K562 (cell line): Measurements from ENCODE around the gene TEKT4.

Source experiments
- TAF1 ChIP-seq: IDR thresholded peaks from 2 replicates; pipeline ENCODE4 v1.6.1; 2011; ENCODE audit warnings: mild to moderate bottlenecking, low read length, moderate library complexity; ENCODE audit not compliant: insufficient read depth, control insufficient read depth, severe bottlenecking; ENCODE audit errors: extremely low read depth
- TF ChIP-seq, protein P1 (sequence below), 2 experiments: fragments of 450-650 bp; IDR thresholded peaks; 2 replicates each; pipeline ENCODE4 v1.6.1; 2016; ENCODE audit warnings: mild to moderate bottlenecking in 2 of 2, borderline replicate concordance in 1 of 2, low read depth in 1 of 2, moderate library complexity in 1 of 2

GRCh38 chr2:94875064-94875819 lies 4.0 kb downstream of the TEKT4 start:
- TF ChIP-seq, protein P1, sequence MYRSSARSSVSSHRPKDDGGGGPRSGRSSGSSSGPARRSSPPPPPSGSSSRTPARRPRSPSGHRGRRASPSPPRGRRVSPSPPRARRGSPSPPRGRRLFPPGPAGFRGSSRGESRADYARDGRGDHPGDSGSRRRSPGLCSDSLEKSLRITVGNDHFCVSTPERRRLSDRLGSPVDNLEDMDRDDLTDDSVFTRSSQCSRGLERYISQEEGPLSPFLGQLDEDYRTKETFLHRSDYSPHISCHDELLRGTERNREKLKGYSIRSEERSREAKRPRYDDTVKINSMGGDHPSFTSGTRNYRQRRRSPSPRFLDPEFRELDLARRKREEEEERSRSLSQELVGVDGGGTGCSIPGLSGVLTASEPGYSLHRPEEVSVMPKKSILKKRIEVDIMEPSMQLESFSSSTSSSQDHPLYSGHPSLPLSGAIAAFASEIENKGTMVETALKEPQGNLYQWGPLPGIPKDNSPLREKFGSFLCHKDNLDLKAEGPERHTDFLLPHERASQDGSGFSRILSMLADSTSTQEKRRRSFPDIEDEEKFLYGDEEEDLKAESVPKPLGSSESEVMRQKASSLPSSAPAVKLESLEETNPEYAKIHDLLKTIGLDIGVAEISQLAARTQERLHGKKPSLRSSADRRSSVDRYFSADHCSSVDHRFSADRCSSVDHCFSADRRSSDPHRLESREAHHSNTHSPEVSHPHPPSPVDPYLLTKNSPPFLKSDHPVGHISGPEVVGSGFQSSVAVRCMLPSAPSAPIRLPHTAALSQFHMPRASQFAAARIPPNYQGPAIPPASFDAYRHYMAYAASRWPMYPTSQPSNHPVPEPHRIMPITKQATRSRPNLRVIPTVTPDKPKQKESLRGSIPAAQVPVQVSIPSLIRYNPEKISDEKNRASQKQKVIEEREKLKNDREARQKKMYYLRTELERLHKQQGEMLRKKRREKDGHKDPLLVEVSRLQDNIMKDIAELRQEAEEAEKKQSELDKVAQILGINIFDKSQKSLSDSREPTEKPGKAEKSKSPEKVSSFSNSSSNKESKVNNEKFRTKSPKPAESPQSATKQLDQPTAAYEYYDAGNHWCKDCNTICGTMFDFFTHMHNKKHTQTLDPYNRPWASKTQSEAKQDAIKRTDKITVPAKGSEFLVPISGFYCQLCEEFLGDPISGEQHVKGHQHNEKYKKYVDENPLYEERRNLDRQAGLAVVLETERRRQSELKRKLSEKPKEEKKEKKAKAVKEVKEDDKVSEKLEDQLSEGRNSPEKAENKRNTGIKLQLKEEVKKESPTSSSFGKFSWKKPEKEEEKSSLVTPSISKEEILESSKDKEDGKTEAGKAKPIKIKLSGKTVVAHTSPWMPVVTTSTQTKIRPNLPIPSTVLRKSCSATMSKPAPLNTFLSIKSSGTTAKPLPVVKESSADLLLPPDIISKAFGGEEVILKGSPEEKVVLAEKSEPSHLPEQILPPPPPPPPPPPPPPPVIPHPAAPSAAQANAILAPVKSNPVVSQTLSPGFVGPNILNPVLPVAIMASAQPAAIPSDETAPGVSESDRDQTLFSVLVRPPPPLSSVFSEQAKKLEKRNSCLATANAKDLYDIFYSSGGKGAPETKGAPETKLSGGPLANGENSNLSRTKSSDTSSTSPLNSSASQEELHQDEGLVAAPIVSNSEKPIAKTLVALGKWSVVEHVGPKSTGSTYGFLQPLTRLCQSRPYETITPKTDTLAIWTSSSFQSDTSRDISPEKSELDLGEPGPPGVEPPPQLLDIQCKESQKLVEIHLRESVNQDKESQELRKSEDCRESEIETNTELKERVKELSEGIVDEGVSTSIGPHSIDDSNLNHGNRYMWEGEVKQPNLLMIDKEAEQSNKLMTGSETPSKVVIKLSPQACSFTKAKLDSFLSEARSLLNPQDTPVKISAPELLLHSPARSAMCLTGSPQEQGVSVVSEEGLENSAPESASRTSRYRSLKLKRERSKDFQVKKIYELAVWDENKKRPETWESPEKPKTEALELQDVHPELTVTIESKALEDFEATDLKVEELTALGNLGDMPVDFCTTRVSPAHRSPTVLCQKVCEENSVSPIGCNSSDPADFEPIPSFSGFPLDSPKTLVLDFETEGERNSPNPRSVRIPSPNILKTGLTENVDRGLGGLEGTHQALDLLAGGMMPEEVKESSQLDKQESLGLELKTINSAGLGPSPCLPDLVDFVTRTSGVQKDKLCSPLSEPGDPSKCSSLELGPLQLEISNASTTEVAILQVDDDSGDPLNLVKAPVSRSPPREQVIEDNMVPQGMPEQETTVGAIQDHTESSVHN (IDR thresholded peaks at IDR 0.05; ENCODE audit: borderline replicate concordance in 1 of 2, low read depth in 1 of 2), result no peak
- TF ChIP-seq TAF1, result no peak
